ENCODE data around the gene TBC1D22B.

The TBC1D22B gene

DNA sequence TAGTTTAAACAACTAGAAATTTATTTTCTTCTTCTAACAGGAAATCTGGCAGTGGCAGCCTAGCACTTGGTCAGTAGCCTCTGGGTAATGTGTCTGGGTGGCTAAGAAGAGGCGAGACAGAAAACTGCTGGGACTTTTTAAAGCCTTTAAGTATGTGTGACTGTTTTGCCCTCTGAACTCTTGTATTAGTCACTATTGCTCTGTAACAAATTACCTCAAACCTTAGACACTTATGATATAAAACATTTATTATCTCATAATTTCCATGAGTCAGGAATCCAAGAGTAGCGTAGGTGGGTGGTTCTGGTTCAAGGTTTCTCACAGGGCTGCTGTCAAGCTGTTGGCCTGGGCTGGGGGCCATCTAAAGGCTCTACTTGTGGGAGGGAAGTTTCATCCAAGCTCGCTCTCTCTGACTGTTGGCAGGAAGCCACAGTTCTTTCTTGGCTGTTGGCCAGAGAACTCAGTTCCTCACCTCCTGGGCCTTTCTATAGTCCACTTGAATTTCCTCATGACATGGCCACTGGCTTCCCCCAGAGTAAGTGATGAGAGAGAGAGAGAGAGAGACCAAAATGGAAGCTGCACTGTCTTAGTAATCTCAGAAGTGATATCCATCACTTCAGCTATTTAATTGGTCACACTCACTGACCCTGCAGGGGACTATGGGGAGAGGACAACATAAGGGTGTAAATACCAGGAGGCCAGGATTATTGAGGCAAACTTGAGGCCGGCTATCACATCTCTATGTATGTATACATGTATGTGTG is 17.4 kb upstream of the TBC1D22B start:
- peak; percentile 71 to 73 for DNase-seq (ENCODE audit: low read depth in 2 of 2)

- DNase-seq (ENCODE audit: low read depth in 2 of 2), result no peak
Observed at GRCh38 chr6:37241131-37241530, 16.4 kb upstream of the TBC1D22B start.

- no peak for DNase-seq (ENCODE audit: low read depth in 2 of 2)
Observed at GRCh38 chr6:37241775-37242428, 15.7 kb upstream of the TBC1D22B start.

DNA sequence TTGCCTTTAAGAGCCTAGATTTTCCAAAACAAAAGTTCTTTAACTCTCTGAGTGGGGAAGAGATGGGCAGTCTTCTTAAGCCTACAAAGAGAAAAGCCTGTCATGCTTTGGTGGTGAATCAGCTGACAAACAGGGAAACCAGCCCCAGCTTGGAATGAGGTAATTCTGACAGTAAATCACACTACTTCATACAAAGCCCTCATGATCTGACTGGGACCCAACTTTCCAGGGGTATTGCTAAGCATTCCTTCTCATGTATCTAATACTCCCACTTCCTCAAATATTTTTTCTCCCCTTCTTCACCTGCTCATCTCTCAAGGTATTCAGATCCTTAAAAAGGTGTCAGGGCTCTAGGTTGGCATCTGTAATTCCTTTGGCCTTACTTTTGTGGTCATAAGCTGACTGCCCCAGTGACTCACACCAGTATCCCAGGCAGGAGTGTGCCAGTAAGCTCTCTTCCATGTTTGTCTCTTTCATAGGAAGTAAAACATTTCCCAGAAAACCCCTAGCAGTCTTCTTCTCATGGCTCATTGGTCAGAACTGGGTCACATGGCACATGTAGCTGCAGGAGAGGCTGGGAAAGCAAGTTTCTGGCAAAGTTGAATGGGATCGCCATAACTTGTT is 15.0 kb upstream of the TBC1D22B start:
- DNase-seq (ENCODE audit: low read depth in 2 of 2), result no peak

DNA sequence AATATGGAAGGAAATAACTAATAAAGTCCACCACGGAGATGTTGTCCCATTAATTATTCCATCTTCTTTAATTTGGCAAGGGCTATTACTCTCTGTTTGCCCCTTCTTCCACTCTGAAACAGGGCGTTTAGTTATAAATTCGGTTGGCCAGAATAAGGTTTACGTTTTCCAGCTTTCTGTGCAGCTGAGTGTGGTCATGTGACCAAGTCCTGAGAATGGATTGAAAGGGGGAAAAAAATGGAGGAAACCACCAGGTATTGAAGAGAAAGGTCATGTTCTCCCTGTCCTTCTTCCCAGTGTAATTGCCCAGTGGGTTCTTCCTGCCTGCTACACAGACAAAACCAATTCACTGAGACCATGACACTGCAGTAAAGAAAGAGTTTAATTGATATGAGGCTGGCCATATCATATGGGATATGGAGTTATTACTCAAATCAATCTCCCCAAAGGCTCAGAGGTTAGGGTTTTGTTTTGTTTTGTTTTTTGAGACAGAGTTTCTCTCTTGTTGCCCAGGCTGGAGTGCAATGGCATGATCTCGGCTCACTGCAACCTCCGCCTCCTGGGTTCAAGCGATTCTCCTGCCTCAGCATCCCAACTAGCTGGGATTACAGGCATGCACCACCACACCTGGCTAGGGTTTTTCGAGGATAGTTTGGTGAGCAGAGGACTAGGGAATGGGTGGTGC is 14.3 kb upstream of the TBC1D22B start:
- no peak for DNase-seq (ENCODE audit: low read depth in 2 of 2)

GRCh38 chr6:37243816-37244370 is 13.7 kb upstream of the TBC1D22B start:
- DNase-seq (ENCODE audit: low read depth in 2 of 2), result no peak

DNA sequence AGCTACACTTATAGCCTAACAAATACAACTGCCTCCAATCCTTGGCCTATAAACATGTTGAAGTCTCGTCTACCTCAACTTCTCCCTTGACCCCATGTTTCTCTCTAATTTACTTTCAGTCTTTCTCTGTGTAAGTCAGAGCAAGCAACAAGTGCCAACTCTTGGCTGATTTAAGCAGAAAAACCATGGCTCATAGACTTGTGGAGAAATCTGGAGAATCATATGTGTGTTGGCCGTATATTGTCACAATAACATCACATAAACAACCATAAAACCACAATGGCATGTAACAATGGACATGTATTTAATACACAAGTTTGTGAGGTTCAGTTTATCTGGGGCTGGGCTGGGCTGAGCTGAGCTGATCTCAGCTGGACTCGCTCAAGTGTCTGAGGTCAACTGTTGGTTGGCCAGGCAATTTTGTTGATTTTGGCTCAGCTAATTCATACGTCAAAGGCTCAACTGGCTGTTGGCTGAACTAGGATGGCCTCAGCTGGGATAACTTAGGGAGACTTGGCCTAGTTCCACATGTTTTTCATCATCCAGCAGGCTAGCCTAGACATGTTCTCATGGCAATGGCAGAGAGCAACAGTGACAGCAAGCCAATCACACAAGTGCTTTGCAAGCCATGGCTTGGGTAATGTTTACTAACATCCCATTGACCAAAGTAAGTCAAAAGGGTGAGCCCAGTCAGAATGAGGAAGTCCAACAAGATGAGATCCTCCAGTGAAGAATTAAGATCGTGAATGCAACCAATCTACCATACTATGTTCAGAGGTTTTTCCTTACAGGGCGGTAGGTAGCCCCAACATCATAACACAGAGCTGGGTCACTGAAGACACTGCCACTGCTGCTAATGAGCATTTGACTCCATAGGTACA is 12.9 kb upstream of the TBC1D22B start:
- no peak for DNase-seq (ENCODE audit: low read depth in 2 of 2)

DNA sequence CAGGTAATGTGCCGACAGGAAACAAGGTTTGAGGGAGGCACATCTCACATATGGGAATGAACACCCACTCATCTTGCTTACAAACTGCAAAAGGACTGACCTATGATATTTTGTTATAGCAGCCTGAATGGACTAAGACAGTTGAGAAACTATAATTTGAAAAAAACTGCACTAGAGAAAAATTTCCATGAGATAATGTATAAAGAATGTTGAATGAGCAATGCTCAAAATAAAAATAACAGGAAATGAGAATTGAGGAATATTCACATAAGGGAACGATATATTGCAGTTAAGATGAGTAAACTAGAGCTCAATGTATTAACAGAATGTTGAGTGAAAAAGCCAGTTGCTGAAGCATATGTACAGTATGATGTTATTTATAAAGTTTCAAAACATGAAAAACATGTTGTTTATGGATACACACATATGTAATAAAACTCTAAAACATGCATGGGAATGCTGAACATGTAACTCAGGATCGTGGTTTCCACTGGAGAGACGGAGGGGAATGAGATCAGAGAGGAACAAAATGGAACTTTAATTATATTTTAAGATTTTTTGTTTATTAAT is 6.3 kb upstream of the TBC1D22B start:
- DNase-seq (ENCODE audit: low read depth in 2 of 2), result no peak

- DNase-seq (ENCODE audit: low read depth in 2 of 2), result no peak
Observed at GRCh38 chr6:37253486-37254007, 4.0 kb upstream of the TBC1D22B start.

DNA sequence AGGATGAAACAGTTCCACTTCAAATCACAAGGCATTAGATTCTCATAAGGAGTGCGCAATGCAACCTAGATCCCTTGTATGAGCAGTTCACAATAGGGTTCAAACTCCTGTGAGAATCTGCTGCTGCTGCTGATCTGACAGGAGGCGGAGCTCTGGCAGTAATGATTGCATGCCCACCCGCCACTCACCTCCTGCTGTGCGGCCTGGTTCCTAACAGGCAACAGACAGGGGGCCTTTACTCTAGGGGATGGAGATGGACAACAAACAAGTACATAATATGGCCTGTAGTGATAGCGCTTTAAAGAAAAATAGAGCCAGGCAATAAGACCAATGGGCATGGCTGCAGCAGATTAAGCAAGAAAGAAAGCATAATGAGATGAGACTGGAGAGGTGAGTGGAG is 2.7 kb upstream of the TBC1D22B start:
- no peak for DNase-seq (ENCODE audit: low read depth in 2 of 2)

DNA sequence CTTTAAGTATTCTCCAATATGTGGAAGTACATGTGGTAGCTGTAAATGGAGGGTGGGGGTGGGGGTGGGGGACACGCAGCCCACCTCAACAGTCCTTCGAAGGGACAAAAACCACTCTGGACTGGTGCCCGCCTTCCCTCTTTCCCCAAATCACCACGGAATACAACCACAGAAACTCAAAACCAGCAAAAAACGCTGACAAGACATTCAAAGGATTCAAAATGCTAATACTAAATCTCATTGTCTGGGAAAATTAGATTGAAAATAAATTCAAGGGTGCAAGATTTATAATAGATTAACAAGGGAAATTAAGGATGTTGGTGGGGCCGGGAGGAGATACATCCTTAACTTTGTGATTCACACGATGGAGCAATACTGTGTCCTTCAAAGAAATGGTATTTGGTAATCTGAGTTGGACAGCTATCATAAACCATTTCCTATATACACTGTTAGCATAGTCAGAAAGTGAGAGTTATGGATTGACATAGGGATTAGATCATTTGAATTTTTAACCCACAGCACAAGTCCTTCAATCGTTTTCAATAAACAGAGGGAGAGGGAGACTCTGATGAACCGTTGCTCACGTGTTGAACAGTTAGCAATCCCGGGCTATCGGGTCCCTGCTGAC is 766 bp upstream of the TBC1D22B start:
- DNase-seq (ENCODE audit: low read depth in 2 of 2), result no peak

DNA sequence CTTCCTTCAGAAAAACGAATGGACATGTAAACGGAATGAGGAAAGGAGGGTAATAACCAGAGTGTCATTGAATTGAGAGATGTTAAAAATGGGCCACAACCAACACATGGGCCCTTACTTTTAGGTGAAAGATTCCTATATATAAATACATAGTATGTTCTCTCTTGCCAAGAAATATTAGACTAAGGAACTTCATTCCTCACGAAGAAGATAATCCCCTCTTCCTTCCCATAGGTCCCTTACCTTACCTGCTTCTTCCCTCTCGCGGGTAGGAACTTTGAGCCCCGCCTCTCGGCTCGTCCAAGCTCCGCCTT is 295 bp upstream of the TBC1D22B start:
- DNase-seq (ENCODE audit: low read depth in 2 of 2), result no peak

DNA sequence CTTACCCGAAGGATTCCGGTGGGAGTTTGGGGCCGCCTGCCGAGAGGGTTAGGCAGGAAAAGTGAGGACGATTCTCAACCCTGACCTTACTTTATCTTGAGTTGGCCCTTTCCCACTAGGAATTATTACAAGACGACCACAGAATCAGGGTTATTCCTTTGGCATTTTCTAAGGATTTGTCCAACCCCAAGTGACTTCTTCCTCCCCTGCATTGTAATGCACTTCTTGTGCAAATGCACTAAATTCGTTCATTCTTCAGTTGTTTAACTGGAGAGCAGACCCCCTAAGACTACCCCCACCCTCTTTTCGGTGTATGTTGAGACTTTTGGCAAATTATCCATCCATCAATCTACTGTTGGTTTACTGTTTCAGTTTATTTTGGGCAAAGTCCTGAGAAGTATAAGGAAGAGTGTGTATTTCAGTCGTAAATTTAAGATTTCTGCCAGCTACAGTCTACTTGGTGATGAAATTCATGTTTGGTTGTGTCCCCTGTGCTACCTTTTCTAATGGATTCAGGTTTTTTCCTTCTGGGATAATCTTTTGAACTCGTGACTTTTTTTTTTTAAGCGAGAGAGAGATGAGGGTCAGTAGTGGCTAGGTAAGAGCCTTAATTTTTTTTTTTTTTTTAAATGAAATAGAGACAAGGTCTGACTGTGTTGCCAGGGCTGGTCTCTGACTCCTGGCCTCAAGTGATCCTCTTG is 983 bp downstream of the TBC1D22B start:
- no peak for DNase-seq (ENCODE audit: low read depth in 2 of 2)

DNA sequence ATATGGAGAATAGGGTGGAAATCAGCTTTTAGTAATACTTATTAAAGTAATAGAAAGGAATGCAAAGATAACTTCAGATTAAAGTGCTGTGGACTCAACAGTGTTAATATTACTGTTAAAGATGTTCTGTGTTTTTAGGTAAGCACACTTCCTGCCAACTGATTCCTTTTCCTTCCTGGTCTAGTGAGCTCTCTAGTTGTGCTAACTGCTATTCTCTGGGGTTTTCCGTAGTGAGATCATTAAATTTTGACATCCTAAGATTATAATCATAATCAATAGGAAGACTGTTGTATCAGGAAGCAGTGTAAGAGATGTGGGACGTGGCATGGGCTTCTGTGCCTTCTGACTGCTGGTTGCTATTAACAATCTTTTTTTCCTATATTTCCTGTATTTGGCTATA is 1.6 kb downstream of the TBC1D22B start:
- DNase-seq (ENCODE audit: low read depth in 2 of 2), result no peak

GRCh38 chr6:37260040-37260439 is 2.5 kb downstream of the TBC1D22B start:
- no peak for DNase-seq (ENCODE audit: low read depth in 2 of 2)

- no peak for DNase-seq (ENCODE audit: low read depth in 2 of 2)
Observed at GRCh38 chr6:37260444-37260843, 2.9 kb downstream of the TBC1D22B start.

- no peak for DNase-seq (ENCODE audit: low read depth in 2 of 2)
Observed at GRCh38 chr6:37261198-37261597, 3.6 kb downstream of the TBC1D22B start.

DNA sequence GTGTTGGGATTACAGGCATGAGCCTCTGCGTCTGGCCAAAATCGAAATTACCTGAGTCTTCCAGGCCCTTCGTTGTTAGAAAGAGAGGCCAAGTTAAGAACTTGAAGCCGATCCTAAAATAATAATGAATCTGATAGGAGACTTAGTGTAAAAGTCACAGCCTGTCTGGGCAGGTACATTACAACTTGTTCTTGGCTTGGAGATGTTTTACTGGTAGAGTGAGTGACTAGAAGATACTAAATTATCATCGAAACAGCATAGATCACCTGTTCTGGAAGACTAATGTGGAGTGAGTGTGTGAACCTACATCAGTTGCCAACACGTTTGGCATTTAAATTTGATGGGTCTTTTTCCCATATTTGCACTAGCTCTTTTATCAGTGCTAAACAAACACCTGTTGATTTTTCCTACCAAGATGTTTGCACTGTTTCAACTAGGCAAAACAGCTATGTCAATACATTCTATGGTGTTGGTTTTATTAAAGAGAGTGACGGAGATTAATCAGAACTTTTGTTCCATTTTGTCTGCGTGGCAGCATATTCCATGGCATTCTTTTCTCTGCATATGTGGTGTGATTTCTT is 5.0 kb downstream of the TBC1D22B start:
- no peak for DNase-seq (ENCODE audit: low read depth in 2 of 2)

DNA sequence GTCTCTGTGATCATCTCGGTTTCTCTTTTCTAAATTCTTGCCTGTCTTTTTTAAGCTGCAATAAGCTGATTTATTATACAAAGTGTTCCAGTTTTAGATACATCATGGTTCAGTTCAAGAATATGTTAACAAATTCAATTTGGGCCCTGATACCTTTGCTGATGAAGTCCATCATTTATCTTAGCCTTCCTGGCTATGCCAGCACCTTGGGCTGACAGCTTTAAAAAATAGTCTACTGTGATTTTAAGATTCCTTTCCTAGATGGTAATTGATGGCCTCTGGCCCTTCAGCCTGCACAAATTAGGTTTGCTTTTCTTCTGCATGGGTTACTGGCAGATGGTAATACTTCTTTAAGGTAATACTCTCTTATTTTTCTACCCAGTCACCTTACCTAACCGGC is 7.4 kb downstream of the TBC1D22B start:
- DNase-seq (ENCODE audit: low read depth in 2 of 2), result no peak
